Inferior parietal cortex (tissue), 1 donor: ENCODE data around the gene GALNT2.
A peak's percentile ranks its signal among the peaks of the same experiment; 100 is the strongest.

Source experiments
- DNase-seq: peaks from one replicate; pipeline ENCODE4 v3.0.0-alpha.2; 2016; ENCODE audit errors: extremely low spot score

Gene GALNT2

GRCh38 chr1:230112131-230112701, 45.2 kb downstream of the GALNT2 start:
- DNase-seq = peak; percentile 63

GRCh38 chr1:230112782-230113181, 45.7 kb downstream of the GALNT2 start:
- DNase-seq = no peak

- DNase-seq = no peak
These were observed 46.2 kb downstream of the GALNT2 start for GRCh38 chr1:230113235-230113592.

GRCh38 chr1:230113593-230114236, 46.7 kb downstream of the GALNT2 start:
- DNase-seq = no peak

DNA sequence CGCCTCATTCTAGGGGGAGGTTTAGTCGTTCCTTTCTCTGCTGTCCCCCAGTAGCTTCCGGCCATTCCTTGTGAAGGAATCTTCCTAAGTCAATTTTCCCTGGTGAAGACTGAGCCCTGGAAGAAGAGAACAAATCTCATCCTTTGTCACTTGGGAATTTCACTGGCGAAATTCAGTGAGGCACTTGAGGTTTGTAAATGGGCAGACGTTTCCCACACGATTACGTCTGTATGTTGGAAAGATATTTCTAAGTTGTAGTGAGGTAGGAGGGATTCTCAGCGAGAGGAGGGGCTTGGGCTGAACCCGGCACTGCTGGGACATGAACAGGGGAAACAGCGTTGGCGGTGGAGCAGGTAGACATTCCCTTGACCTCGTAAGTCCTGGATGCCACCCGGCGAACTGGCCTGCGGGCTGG, 47.2 kb downstream of the GALNT2 start:
- no peak for DNase-seq

- DNase-seq = no peak
These were observed 50.7 kb downstream of the GALNT2 start for GRCh38 chr1:230117694-230118093.

DNA sequence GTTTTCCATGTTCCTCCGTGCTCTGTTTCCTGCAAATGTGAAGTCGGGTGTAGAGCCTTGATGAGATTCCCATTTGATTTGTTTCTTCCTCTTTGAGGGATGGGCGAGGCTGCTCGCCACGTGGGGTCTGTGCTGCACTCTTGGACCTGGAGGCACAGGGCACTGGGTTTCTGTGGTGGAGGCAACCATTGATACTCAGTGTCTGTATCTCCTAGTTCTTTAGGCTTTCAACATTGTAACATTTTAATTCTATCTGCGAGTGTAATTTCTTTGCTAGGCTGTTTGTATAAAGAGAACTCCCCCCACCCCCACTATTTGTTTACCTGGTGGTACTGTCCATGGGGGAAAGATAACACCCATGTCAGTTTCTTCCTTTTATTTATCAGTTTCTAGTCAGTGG, 52.3 kb downstream of the GALNT2 start:
- no peak for DNase-seq

- no peak for DNase-seq
These were observed 53.4 kb downstream of the GALNT2 start for GRCh38 chr1:230120289-230120920.

- DNase-seq = no peak
These were observed 53.9 kb downstream of the GALNT2 start for GRCh38 chr1:230120921-230121381.

GRCh38 chr1:230121950-230122349, 54.9 kb downstream of the GALNT2 start:
- no peak for DNase-seq

DNA sequence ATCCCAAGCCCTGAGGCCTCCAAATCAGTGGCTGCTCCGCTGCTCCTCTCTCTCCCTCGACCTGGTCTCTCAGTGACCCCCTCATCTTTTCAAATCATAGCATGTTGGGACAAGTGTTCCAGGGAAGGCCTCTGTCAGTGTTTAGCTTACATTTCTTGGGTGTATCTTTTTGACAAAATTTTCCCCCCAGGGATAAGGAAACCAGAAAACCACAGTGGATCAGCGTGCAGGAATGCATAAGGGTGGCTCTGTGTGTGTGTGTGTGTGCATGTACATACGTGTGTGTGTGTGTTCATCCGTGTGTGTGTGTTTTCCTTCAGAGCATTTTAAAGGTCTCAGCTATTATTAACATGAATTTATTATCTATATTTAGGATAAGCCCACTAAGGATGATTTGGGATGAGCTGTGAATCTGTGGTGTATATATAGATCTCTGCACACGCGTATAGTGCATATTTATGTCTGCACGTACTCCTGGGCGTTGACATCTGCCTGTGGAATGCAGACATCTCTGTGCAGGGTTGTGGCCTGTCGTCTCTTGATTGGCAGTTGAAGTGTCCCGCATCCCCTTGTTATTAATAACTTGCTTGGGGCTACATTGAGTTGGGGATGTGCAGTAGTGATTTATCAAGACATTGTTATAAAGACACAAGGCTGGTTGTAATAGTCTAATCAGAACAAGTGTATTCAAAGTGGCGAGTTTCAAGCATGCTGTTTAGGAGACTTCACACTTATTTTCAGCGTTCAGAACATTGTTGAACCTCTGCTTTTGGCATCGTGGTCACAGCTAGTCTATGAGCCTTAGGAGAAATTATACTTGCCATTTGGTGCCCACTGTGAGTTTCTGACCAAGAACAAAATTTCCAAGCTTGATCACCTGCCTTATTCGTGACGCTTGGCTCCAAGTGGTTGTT, 55.6 kb downstream of the GALNT2 start:
- DNase-seq = no peak

DNA sequence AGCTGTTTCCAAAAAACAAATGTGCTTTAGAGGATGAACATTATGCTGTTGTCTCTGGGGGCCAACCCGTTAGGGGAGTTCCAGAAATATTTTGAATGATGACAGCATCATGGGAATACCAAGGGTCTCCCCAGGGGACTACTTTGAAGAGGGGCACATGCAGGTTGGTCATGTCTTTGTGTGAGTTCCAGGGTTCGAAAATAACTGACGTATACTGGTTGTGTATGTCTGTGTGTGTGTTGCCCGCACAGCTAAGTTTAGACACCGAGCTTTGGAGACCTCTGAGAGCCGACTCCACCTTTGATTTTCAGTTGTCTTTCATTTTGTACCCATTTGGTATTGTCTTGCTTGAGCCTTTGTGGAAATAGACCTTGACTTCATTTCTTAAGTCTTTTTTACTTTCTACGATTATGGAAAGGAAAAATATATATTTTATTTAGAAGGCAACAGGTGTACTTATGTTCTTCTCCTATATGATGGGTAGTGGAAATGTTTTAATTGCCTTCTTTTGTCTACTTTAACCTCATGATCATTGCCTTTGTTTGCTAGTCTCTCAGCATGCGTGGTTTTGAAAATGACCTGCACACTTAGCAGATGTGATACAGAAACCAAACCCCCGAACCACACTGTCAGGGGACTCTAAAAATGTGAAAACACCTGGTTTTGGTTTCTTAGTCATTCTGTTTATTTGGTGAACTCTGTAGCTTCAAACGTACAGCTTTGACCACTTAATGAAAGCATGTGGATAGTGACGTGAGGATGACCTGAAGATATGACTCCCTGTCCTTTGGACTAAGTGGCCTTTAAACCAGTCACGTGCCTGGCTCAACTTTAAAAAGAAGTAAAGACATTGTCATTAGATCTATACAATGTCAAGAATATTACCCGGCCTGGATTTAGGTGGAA, 56.5 kb downstream of the GALNT2 start:
- DNase-seq = no peak

GRCh38 chr1:230124186-230125128, 57.4 kb downstream of the GALNT2 start:
- DNase-seq = no peak

DNA sequence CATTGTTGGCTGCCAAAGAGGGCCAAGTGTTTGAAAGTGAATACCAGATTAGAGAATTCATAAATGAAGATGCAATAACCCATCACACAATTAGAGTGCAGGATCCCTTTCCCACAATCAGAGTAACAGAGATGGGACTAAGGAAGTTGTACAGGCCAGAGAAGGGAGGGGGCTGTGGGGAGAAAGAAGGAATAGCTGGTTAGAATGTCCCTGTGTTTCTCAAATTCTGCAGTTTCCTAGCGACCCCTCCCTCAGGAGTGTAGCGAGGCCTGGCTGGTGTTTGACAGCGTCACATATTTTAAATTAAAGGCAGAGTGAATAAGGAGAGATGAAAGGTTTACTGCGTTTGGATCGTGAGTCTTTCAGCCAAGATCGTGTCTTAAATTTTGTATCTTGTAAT, 58.1 kb downstream of the GALNT2 start:
- no peak for DNase-seq

- DNase-seq = no peak
These were observed 58.8 kb downstream of the GALNT2 start for GRCh38 chr1:230125640-230126528.

DNA sequence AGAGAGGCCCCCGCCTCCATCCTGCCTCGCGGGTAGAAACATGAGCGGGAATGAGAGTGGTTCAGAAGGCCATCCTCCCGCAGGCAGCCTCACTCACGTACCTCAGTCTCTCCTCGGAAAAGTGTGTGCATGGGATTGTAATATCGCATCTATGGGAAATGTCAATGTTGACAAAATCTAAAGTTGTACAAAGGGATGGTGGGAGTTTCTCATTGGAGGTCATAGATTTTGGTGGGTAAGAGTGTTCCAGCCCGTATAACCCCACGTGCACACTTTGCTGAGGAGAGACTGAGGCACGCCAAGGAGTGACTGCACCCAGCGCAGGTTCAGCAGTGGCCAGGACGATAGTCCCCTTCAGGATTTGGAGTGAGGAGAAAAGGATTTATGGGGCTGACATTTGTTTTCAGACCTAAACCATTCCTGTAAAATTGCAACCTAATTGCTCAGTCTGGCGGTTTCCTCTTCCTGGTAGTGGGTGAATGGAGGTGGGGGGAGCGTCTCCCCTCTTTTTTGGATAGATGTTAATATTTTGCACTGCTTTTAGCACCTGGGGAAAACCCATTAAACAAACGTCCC, 59.6 kb downstream of the GALNT2 start:
- no peak for DNase-seq

DNA sequence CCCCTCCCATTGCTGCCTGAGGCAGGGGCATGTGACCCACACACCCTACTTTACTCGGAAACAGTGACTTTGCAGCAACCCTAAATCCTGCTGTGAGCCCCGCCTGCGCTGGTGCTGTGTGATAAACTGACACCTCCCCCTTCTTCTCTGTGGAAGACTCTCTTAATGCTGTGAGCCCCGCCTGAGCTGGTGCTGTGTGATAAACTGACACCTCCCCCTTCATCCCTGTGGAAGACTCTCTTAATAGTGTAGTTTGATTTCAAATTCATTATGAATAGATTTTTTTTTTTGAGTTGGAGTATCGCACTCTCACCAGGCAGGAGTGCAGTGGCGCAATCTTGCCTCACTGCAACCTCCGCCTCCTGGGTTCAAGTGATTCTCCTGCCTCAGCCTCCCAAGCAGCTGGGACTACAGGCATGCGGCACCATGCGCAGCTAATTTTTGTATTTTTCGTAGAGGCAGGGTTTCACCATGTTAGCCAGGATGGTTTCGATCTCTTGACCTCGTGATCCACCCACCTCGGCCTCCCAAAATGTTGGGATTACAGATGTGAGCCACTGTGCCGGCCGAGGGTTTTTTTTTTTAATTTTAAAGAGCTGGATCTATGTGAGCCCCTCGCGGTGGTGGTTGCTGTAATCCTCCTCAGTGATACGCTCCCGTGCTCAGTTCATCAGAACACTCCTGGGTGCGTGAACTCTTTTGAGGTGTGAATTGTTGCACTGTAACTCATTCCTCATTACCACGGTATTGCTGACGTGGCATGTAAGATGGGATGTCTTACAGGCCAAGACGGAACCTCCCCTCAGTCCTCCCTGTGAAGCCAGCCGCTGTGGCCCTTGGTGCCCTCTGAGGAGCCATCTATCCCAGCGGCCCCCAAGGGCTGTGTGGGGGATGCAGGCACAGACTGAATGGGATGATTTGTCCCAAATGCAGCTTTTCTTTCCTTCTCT, 60.3 kb downstream of the GALNT2 start:
- DNase-seq = no peak
